Nephron progenitor cell (in vitro differentiated cells): Measurements from ENCODE around the gene SLC25A33.

Source experiments
- DNase-seq: peaks from one replicate; pipeline ENCODE4 v3.0.0; 2021
- H3K27ac Mint-ChIP-seq: 2 replicates; pipeline ENCODE4 v1.8.0; 2021; ENCODE audit warnings: mild to moderate bottlenecking, moderate library complexity, mixed read lengths
- H3K27me3 Mint-ChIP-seq: 2 replicates; pipeline ENCODE4 v1.8.0; 2021; ENCODE audit warnings: mild to moderate bottlenecking, low read depth, mixed read lengths; ENCODE audit not compliant: poor library complexity
- H3K36me3 Mint-ChIP-seq: 2 replicates; pipeline ENCODE4 v1.8.0; 2021; ENCODE audit warnings: low read depth, mixed read lengths
- H3K4me1 Mint-ChIP-seq: 2 replicates; pipeline ENCODE4 v1.8.0; 2021; ENCODE audit warnings: mixed read lengths
- H3K4me3 Mint-ChIP-seq: 2 replicates; pipeline ENCODE4 v1.8.0; 2021; ENCODE audit warnings: mild to moderate bottlenecking, moderate library complexity, mixed read lengths
- H3K9me3 Mint-ChIP-seq: 2 replicates; pipeline ENCODE4 v1.8.0; 2021; ENCODE audit warnings: mild to moderate bottlenecking, moderate library complexity, mixed read lengths
- TF ChIP-seq, protein P1 (sequence below): fragments of 200-600 bp; sonication (generic); IDR thresholded peaks from 2 replicates; pipeline ENCODE4 v1.5.0; 2021; ENCODE audit warnings: antibody characterized with exemption

Gene SLC25A33

DNA sequence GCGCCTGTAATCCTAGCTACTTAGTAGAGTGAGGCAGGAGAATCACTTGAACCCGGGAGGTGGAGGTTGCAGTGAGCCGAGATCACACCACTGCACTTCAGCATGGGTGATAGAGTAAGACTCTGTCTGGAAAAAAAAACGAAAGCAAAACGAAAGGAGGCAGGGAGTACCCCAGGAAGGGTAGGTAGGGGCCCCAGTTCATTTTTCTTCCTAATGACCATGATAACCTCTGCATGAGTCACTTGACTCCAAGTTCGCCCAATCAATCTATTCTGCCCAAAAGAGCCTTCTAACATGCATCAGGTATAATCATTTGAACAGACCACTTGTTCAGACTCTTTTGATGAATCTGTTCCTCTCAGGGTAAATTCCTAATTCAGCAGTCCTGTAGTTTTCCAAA is 36.2 kb downstream of the SLC25A33 start:
- Mint-ChIP-seq H3K4me1 (peaks cover 6% of the 10 kb centered on the region), H3K4me3 (no peak overlapping the region), H3K27me3 (no peaks in the 10 kb centered on the region), H3K27ac (no peak overlapping the region), H3K9me3 (no peaks in the 10 kb centered on the region), H3K36me3 (peaks cover 46% of the 10 kb centered on the region)
- TF ChIP-seq, protein P1, sequence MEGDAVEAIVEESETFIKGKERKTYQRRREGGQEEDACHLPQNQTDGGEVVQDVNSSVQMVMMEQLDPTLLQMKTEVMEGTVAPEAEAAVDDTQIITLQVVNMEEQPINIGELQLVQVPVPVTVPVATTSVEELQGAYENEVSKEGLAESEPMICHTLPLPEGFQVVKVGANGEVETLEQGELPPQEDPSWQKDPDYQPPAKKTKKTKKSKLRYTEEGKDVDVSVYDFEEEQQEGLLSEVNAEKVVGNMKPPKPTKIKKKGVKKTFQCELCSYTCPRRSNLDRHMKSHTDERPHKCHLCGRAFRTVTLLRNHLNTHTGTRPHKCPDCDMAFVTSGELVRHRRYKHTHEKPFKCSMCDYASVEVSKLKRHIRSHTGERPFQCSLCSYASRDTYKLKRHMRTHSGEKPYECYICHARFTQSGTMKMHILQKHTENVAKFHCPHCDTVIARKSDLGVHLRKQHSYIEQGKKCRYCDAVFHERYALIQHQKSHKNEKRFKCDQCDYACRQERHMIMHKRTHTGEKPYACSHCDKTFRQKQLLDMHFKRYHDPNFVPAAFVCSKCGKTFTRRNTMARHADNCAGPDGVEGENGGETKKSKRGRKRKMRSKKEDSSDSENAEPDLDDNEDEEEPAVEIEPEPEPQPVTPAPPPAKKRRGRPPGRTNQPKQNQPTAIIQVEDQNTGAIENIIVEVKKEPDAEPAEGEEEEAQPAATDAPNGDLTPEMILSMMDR: no peak
- DNase-seq: no peak

DNA sequence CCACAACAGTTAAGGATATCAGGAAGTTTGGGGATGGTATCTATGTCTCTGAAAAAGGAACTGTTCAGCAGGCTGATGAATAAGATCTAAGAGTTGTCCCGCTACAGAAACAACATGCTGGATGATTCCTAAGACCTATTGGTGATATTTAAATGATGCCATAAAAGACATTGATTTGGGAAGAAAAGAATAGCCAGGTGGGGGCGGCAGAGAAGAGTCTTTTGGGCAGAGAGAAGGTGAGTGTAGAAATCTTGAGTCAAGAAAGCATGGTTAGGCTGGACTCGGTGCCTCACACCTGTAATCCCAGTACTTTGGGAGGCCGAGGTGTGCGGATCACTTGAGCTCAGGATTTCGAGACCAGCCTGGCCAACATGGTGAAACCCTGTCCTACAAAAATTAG is 37.6 kb downstream of the SLC25A33 start:
- TF ChIP-seq, protein P1: no peak
- no peak for DNase-seq
- Mint-ChIP-seq H3K9me3 (no peaks in the 10 kb centered on the region), H3K27ac (peak overlapping the region; percentile 18), H3K36me3 (peaks cover 49% of the 10 kb centered on the region), H3K4me1 (peaks cover 5% of the 10 kb centered on the region), H3K4me3 (no peak overlapping the region), H3K27me3 (no peaks in the 10 kb centered on the region)

DNA sequence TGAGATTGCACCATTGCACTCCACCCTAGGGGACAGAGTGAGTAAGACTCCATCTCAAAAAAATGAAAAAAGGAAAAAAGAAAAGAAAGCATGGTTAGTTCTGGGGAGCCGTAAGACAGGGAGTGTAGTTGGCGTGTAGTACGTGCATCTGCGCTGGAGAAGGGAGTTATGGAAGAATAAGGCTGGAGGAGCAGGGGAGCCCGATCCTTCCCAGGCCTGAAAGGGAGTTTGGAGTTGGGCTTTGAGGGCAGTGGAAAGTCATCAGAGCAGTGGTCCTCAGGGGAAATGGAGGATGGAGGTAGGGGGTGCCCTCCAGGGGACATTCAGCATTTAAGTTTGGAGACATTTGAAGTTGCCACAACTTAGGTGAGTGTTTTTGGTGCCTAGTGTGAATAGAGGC is 38.2 kb downstream of the SLC25A33 start:
- TF ChIP-seq, protein P1: no peak
- H3K27ac Mint-ChIP-seq: peak overlapping the region; percentile 22
- no peaks in the 10 kb centered on the region for H3K9me3 Mint-ChIP-seq
- H3K4me3 Mint-ChIP-seq: no peak overlapping the region
- DNase-seq: no peak
- H3K4me1 Mint-ChIP-seq: peaks cover 5% of the 10 kb centered on the region
- H3K36me3 Mint-ChIP-seq: peaks cover 54% of the 10 kb centered on the region
- H3K27me3 Mint-ChIP-seq: no peaks in the 10 kb centered on the region

DNA sequence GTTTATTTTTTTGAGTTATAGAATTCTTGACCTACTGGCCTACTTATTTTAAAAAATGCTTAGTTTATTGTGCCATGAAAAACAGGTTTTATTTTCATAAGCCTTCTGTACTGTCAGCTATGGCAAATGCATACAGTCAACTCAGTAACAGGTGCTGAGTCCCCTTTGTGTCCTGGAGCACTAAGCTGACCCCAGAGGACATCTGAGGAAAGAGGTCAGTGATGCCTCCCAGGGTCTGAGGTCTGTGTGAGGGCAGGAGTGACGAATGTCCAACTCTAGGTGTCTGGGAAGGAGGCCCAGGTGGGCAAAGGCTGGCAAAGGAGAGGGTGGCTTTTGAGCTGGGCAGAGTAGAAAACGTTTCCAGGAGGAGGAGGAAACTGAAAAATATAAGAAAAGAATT is 41.7 kb downstream of the SLC25A33 start:
- Mint-ChIP-seq H3K4me1 (peaks cover under 1% of the 10 kb centered on the region), H3K27ac (peak overlapping the region; percentile 88), H3K4me3 (no peak overlapping the region), H3K27me3 (no peaks in the 10 kb centered on the region), H3K36me3 (peaks cover 59% of the 10 kb centered on the region), H3K9me3 (no peaks in the 10 kb centered on the region)
- TF ChIP-seq, protein P1: no peak
- DNase-seq: no peak

DNA sequence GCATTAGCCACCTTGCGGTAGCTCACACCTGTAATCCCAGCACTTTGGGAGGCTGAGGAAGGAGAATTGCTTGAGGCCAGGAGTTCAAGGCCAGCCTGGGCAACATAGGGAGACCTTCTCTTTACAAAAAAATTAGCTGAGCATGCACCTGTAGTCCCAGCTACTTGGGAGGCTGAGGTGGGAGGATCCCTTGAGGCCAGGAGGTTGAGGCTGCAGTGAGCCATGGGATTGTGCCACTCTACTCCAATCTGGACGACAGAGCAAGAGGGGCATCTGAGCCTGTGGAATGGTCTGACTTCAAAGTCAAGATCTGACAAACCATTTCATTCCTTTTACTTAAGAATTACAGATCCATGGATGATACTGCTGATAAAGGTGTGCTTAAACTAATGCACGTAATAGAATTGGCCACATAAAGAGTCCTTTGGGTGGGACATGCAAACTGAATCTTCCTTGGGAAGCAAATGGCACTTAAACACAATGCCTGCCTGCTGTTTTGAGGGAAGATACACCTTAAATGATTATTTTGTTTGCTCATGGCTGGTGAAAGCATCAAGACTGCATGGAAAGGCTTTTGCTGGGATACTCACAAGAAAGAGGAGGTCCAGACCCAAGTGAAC is 47.0 kb downstream of the SLC25A33 start:
- Mint-ChIP-seq H3K9me3 (no peaks in the 10 kb centered on the region), H3K36me3 (peaks cover 24% of the 10 kb centered on the region), H3K4me3 (no peak overlapping the region), H3K27ac (no peak overlapping the region), H3K27me3 (no peaks in the 10 kb centered on the region), H3K4me1 (peaks cover 18% of the 10 kb centered on the region)
- TF ChIP-seq, protein P1: no peak
- DNase-seq: no peak

DNA sequence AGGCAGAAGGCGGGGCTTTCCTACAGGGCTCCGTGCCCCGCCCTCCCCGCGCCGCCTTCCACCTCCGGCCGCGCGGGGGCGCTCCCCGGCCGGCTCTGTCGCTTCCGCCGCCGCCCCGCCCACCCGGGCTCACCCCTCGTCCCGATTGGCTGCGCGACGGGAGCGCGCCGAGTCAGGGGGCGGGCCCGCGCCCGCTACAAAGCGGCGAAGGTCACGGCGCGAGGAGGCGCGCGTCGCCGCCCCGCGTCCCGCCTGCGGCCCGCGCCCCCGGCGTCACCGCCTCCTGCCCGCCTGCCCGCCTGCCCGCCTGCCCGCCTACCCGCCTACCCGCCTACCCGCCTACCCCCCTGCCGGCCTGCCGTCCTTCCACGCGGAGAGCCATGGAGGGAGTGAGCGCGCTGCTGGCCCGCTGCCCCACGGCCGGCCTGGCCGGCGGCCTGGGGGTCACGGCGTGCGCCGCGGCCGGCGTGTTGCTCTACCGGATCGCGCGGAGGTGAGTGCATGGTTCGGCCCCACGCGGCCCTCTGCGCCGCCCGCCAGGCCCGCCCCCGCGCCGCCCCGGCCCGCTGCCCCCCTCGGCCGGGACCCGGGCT is 49.4 kb downstream of the SLC25A33 start, which contains the start of gene TMEM201:
TSS of gene TMEM201 (plus strand) at position 361 of the 593 bp plus-strand sequence. CDS start at position 381, 20 bp downstream.
- Mint-ChIP-seq H3K9me3 (no peaks in the 10 kb centered on the region), H3K27ac (no peak within 1 kb of the TSS), H3K27me3 (no peaks in the 10 kb centered on the region)

More for the DNA sequence above, 49.4 kb downstream of the SLC25A33 start, which contains the start of gene TMEM201:
- Mint-ChIP-seq H3K4me1 (peaks cover 41% of the 10 kb centered on the region), H3K4me3 (peak within 1 kb of the TSS; percentile 86), H3K36me3 (peaks cover 5% of the 10 kb centered on the region)
- TF ChIP-seq, protein P1: peak; percentile 60
- peak; percentile 97 for DNase-seq
